SW 1271 (cell line): ENCODE measurements around the gene ERO1A.

Source experiments
- DNase-seq, 2 experiments: peaks; one replicate each; lab custom pipeline; 2025; lab: John Stamatoyannopoulos, UW

ERO1A gene

DNA sequence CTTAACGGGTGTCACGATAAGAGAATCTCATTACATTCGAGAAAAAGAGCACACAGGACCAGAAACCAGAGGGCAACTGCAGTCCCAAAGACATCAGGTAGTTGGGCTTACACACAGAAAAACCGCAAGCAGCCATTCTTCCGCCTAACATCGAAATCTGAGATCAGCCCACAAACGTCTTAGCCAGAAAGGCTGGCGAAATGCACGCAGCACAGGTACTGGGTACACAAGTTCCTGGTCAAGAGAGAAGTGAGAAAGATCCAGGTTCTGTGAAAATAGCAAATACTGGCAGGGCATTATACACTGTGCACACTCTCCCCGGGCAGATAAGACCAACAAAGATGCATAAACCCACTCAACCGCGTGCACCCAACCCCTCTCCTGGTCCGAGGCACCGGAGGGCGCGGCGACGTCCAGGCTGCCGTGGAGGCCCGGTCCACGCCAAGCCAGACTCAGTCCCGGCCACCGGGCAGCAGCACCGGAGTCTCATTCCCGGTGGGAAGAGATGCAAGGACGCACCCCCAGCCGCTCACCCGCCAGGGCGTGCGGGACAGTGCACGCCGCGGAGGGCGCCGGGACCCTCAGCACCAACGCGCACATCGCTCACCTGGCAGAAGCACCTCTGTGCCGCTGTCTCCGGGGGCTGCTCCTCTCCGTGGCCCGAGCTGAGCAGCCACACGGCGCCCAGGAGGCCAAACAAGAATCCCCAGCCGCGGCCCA is 437 bp downstream of the ERO1A start:
- peak; percentile 7 to 46 for DNase-seq

DNA sequence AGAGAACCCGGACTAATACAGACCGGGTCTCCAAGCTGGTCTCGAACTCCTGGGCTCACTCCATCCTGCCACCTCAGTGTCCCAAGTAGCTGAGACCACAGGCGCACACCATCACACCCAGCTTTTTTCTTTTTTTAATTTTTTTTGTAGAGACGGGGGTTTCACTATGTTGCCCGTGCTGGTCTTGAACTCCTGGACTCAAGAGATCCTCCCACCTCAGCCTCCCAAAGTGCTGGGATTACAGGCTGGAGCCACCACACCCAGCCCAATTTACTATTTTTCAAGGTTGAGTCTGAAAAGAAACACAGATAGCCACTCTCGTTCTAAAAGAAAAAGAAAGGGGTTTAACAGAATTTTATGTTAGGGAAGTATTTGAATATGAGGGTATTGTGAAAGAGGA is 1.8 kb downstream of the ERO1A start:
- no peak for DNase-seq

DNA sequence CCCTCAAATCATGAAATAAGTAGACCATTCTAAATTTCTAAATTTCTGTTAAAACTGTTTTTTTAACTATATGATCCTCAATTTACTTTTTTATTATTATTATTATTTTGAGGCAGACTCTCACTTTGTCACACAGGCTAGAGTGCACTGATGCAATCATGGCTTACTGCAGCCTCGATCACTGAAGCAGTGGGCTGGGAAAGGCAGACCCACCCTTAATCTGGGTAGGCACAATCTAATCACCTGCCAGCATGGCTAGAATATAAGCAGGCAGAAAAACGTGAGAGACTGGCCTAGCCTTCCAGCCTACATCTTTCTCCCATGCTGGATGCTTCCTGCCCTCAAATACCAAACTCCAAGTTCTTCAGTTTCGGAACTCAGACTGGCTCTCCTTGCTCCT is 2.3 kb downstream of the ERO1A start:
- no peak for DNase-seq

DNA sequence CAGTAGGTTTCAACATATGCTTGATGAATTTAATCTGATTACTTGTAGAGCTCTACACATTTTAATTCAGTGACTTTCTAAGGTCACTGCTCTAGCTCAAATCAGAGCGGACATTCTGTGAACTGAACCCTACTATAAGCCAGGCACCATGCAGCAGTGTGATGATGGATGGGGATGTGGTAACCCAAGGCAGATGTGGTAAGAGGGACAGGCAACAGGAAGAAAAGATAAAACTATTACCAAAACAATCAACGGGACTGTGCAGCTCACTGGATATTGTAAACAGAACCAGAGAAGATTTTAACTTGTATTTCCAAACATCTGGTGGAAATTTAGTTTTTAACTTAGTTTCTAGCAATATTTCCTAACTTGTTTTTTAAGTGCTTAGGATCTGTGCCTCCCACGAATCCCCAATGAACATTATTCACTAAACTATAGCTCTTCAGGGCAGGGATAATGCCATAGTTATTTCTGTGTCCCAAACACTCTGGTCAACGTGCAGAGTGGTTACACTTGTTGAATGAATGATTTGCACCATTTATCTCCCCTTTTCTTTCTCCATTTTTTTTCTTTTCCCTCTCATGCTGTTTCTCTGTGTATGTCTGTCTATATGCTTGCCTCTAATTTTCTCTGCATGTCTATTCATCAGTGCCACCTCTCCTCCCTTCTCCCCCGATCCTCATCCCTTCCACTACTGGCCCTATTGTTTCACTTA is 3.0 kb downstream of the ERO1A start:
- DNase-seq = no peak

DNA sequence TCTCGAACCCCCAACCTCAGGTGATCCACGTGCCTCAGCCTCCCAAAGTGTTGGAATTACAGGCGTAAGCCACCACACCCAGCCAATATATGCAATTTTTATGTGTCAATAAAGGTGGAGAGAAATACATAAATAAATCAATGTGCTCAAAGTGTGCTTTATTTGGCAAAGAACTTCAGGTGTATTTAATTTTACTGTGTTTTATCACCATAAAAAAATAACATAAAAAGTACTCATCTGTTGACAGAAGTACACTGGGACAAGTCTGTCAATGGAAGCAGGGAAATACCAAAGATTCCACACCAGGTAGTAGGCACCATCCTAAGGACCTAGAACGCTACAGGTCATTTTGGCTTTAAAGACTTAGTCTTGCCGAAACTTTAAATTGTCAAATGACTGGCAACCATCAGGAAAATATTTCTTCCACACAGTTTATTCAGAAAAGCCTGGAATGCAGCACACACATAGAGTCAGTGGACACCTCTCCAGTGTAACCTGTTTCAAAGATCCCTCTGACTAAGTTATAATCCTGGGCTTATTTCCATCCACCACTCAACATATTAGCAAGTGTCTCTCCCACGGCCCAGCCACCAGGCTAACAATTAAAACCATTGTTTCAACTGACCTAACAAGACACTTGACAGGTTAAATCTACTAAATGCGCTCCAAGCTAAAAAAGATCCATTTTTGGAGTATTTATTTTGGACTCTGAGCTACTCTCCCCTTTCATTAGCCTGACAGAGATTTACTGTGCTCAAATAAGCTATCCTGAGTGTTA is 4.2 kb downstream of the ERO1A start:
- DNase-seq = no peak

GRCh38 chr14:52686176-52686575 is 9.2 kb downstream of the ERO1A start:
- DNase-seq = no peak

GRCh38 chr14:52683985-52684520 is 11.3 kb downstream of the ERO1A start:
- no peak for DNase-seq

GRCh38 chr14:52678591-52678990 is 16.8 kb downstream of the ERO1A start:
- peak in 1 of 2 experiments; percentile 15 for DNase-seq

- no peak for DNase-seq
These were observed 31.5 kb downstream of the ERO1A start for GRCh38 chr14:52663850-52664249.

DNA sequence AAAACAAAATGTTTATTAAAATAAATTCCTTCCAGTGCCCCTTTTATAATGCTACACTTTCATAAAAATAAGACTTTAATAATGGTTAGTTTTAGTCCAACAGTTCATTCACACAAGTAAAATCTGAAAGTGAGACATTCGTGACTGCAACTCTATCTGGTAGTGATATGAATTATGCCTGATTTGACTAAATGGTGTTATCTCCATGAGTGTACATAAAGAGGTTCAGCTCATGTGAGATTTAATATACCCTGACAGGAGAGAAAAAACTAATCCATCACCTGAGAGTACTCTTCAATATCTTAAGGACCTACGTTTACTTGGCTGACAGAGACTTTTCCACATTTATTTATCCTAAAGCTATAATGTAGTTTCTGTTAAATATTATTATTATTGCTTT is 34.0 kb downstream of the ERO1A start:
- no peak for DNase-seq

DNA sequence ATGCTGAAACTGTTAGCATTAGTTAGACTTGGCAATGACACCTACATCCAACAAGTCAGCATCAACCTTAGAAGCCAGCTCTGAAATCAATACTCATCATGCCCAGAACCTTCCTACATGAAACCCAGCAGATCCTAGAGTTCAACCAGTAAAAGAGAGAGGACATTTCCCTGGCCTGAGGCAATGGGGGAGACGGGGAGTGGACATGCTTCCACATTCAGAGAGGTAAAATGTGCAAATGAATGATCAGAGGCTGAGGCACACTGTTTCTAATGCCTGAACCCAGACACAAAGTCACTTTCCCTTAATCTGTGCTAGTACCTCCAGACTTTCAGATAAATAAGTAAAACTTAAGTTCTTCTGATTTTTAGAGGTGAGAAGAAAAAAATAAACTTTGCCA is 34.5 kb downstream of the ERO1A start:
- DNase-seq = no peak

GRCh38 chr14:52660325-52660724 is 35.0 kb downstream of the ERO1A start:
- no peak for DNase-seq

DNA sequence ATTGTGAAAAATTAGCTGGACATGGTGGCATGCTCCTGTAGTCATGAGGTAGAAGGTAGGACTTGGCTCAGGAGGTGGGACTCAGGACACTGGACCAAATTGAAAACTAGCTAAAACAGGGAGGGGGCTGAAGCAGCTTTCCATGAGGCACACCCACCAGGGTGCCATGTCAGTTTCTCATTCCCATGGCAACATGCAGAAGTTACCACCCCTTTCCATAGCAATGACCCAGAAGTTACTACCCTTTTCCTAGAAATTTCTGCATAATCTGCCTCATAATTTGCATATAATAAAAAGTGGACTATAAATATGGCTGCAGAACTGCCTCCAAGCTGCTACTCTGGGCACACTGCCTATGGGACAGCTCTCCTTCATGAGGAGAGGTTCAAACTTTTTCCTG is 38.5 kb downstream of the ERO1A start:
- no peak for DNase-seq

- no peak for DNase-seq
These were observed 44.6 kb downstream of the ERO1A start for GRCh38 chr14:52650774-52651173.

- no peak for DNase-seq
These were observed 45.8 kb downstream of the ERO1A start for GRCh38 chr14:52649511-52649910.

DNA sequence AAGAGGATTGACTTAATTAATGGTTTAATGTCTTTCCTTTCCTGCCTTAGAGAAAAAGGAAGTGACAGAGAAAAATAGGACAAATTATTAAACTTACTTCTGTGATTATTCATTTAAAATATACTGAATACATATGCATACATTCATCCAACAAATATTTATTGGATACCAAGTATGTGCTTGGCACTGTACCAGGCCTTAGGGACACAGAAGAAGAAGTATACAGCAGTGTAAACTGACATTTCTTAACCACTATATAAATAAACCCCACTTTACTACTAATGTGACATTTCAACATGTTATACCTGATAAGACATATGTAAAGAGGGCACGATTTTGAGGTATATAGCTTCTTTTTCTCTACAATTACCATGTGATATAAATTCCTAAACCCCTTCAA is 53.6 kb downstream of the ERO1A start:
- DNase-seq = no peak

- no peak for DNase-seq
These were observed 55.2 kb downstream of the ERO1A start for GRCh38 chr14:52640137-52640536.

DNA sequence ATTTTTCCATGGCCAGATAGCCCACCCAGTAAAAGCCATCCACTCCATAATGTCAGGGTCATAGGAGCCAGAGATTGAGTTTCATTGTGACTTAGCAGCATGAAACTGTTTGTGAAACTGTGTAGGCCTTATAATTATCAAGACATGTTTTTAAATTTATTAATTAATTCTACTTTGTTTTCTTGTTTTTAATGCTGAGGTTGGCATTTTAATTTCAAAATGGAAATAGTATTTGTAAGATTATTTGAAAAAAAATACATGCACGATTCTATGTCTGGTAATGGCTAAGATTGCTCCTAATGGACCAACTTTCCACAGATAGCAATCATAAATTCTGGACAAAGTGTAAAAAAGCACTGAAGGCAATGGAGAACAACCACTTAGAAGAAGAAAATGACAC is 75.7 kb downstream of the ERO1A start:
- DNase-seq = no peak

DNA sequence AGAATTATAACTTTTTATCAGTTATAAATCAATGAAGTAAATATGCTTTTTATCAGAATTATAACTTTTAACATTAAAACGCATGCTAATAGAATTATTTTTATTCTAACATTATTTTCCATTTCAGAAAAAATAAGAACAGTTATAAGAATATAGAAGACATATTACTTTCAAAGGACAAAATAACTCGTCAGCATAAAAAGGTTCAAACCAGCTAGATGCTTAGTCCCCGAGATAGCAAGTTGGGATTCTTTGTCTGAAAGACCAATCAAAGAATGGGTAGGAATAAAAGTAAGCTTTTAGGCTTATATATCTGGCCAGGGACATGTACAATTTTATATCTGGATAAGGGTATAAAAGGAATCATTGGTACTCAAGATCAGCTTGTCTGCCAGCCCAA is 76.8 kb downstream of the ERO1A start:
- DNase-seq = no peak

DNA sequence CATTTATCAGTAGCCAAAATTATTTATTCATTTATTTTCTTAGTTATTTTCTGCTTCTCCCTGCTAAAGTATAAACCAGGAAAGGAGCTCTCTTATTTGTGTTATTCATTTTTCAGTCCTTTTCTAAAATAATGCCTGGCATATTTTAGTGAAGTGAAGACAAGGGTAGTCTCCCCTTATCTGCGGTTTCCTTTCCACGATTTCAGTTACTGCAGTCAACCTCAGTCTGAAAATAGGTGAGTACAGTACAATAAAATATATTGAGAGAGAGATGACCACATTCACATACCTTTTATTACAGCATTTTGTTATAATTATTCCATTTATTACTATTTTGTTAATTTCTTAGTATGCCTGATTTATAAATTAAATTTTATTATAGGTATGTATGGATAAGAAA is 85.2 kb downstream of the ERO1A start:
- DNase-seq = no peak

DNA sequence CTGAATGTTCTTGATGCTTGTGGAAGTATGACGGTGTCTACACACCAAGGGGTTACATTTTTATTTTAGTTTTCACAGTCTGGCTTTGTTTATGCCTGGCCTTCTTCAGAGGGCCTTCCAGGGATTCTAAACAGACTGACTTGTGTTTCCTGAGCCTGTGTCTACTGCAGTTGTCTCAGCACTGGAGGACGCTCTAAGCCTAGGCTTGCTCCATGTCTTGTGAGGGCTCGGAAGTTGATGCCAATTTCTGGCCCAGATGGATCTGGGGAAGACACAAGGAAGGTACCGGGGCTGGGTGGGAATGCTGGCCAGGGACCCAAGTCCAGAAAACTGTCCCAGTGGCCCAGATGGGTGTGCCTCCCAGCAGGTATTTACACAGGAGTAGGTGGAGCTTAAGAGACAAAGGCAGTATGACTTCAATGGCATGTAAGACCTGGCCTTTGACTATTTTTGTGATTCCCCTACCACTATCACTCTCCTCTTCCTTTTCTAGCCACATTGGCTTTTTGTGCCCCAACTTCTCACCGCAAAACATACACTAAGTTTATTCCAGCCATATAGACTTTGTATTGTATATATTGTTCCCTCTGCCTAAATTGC is 85.8 kb downstream of the ERO1A start:
- DNase-seq = no peak

DNA sequence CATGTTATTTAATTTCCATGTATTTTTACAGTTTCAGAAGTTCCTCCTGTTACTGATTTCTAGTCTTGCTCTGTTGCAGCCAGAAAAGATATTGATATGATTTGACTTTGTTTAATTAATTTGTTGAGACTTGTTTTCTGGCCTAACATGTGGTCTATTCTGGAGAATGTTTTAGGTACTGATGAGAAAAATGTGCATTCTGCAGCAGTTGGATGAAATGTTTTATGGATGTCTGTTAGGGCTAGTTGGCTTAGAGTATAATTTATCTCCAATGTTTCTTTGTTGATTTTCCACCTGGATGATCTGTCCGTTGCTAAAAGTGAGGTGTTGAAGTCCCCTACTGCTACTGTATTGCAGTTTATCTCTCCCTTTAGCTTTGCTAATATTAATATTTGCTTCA is 88.3 kb downstream of the ERO1A start:
- DNase-seq = no peak
